CD4-positive, alpha-beta T cell treated with Interleukin-17A for 1 hour (primary cell): ENCODE results near the gene TMEM125.

Experiments used
- DNase-seq: peaks from one replicate; pipeline ENCODE4 v3.0.0-alpha.2; 2020

Gene TMEM125

DNA sequence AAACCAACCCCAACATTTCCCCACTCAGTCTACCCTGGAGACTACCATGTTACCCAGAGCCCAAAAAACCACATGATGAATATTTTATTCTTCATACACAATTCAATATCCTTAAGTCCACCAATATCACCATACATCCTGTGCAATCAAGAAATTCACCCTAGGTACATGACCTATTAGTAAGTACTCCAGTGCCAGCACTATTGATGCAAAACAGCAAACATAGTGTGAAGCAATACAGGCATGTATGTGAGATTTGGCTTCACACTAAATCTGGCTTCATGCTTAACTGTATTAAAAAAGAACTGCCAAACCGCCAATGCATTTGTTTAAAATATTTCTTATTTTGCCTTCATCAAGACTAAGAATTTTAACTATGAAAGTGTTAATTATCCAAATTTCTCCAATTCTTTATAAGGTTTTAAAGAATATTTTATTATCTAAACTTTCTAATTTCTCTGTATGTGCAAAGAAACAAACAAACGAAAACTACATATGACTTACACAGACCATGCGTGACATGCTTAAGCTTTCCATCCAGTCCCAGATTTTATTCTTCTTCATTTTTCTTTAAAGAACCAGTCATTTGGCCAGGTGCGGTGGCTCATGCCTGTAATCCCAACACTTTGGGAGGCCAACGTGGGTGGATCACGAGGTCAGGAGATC, 22.4 kb upstream of the TMEM125 start:
- no peak for DNase-seq

- DNase-seq, result no peak
Measured at GRCh38 chr1:43250351-43250761, 19.4 kb upstream of the TMEM125 start.

- DNase-seq, result no peak
Measured at GRCh38 chr1:43251024-43251423, 18.8 kb upstream of the TMEM125 start.

GRCh38 chr1:43252225-43252624, 17.6 kb upstream of the TMEM125 start:
- DNase-seq, result no peak

DNA sequence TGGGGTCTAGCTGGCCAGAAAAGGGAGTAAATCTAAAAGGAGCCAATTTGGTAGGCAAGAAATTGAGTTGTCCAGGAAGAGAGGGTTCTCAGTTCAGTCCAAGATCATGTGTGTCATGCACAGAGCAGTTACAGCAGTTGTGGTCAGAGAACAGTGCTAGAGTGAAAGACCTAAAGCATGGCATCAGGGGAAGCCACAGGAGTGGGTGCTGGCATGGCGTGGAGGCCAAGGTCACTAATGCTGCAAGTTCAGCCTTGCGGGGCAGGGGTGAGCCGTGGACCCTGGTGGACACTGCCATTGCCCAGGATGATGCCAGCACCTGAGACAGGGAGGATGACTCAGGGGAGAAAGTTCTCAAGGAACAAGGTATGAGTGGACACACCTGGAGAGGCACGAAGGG, 16.6 kb upstream of the TMEM125 start:
- no peak for DNase-seq

GRCh38 chr1:43253876-43254275, 15.9 kb upstream of the TMEM125 start:
- no peak for DNase-seq

DNA sequence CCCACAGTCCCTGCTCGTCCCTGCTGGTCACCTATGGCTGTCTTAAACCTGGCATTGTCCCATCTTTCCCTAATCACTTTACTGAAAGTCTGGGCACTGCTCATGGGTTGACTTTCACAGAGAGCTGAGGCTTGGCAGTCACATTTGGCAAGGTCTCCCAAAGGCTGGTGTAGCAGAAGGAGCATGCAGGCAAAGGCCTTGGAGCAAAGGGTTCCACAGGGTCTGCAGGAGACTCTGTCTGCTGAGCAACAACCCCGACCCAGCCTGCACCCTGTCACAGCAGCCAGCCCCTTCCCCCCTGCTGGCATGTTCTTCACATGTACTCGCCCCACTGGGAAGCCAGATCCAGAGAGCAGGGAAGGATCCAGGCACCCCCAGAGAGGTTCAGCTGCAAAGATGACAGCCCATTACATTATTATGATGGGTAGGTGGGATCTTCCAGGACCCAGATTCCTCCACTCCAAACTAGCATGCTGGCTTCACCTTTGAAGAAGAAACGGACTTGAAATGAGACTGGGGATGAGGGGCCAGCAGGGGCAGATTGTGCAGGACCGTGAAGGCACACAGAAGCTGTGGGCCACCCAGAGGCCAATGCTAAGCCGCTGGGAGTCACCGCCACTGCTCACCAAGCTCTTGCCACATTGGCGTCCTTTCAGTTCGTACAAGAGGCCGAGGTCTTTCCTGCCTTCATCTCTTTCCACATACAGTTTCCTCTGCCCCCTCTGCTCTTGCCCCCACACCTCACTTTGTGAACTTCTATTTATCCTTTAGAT, 14.2 kb upstream of the TMEM125 start:
- DNase-seq, result no peak

DNA sequence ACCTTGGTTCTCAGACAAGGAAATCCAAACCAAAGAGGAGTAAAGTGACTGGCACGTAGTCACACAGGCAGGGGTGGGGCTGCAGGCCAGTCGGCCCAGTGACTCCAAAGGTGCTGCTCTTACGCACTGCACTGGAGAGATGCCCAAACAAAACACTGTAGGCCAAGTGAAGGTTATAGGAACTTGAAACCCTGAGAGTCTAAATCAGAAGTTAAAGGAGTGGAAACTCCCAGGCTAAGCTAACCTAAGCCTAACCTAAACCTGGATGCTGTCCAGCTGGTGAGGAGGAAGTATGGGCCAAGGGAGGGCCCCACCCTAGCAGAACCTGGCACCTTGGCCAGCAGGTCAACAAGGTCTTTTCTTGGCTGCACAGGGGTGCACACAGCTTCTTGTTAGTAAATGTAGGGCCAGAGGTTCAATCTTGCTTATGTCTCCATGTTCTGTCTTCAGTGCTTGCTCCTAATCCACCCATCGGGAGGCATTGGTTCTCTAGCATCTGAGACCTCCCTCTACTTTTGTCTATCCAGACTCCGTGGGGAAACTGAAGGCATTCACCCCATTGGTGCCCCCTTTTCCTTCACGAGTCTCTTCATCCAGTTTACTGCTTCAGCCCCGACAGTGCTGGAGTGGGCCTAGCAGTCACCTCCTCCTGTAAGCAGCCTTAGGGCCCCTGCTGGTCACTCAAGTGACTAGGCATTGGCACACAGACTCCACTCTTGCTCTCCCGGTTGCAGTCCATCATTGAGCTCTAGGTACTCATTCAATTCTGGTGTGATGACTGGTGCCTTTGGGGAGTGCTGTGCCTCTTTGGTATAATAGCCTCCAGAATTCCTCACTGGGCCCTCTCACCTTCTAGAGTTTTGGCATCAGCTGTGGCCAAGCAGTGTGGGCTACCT, 12.9 kb upstream of the TMEM125 start:
- DNase-seq, result no peak

- no peak for DNase-seq
Measured at GRCh38 chr1:43258370-43258769, 11.4 kb upstream of the TMEM125 start.

DNA sequence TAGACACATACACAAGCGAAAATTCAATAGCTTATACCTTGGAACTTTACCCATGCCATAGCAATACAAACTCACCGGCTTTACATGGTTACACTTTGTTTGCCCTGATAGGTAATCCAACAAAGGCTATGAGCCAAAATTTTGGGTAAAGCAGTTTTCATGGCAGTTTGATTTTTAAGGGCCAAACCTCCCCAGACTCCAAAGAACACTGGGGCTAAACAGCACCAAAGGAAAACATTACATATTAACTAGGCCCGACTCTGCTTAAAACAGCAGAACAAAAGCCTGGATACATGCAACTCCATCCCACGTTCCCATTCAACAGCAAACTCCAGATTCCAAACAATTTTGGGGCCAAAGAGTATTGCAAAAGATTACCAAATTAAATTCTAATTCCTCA, 4.4 kb upstream of the TMEM125 start:
- DNase-seq, result no peak

- no peak for DNase-seq
Measured at GRCh38 chr1:43266881-43267280, 2.9 kb upstream of the TMEM125 start.

DNA sequence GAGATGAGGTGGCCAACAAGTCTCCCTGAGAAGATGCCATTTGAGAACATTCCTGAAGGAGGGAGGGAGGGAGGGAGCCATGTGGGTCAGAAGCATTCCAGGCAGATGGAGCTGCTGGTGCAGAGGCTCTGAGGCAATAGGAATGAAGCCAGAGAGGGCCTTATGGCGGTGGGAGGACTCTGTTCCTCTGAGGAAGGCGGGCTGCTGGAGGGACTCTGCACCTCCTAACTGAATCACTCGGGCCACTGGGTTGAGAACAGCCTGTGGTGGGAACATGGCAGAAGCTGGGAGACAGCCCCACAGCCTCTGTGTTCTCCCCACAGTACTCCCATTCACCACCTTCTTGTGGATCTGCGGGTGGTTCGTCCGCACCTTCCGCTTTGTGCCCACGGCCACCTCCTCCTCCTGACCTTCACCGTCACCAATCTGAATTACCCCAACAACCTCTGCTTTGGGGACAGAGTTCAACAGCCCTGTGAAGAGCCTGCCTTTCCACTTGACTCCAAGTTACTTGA, 2.4 kb upstream of the TMEM125 start:
- DNase-seq, result no peak

DNA sequence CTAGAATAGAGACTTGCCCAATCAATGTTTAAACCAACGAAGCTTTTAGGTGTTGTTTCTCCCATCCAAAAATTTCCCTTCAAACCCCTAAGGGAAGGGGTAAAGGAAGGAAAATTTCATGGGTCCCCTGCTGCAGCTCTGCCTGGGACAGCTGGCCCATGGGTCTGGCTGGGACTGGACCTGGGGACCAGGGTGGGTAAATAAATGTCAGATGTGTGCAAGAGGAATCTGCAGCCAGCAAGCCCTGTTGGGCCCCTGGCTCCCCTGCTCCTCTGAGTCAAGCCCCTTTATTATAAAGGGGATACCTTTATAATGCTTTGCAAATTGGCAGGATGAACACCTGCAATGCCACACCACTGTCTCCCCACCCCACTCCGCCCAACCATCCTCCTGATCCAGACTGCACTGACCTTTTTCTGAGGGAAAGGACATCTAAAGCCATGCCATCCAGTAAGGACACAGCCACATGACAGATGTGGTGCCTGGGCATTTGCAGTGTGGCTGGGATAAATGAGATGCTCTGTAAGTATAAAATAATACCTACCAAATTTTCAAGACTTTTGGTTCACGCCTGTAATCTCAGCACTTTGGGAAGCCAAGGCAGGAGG, 1.9 kb upstream of the TMEM125 start:
- no peak for DNase-seq

- DNase-seq, result no peak
Measured at GRCh38 chr1:43270421-43271095, 775 bp downstream of the TMEM125 start.

GRCh38 chr1:43271186-43272118, 1.7 kb downstream of the TMEM125 start:
- DNase-seq, result no peak

DNA sequence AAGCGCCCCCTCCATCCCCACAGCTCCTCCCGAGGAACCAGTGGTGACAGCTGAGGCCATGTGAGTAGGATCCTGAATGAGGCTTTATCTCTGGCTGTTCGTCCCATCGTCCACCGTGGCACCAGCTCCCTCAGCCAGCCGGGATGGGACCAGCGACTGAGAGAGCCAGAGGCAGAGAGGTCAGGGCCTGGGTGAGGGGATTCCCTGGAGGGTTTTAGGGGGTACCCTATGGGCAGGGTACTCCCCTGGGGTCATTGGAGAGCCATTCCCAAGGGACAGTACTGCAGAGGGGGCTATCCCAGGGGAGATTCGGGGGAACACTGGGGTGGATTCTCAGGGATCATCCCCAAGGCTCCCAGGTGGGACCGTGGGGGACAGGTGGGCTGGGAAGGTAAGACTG, 2.4 kb downstream of the TMEM125 start:
- DNase-seq, result no peak

GRCh38 chr1:43272576-43273571, 3.1 kb downstream of the TMEM125 start:
- no peak for DNase-seq

GRCh38 chr1:43273708-43274107, 3.9 kb downstream of the TMEM125 start:
- DNase-seq, result no peak

DNA sequence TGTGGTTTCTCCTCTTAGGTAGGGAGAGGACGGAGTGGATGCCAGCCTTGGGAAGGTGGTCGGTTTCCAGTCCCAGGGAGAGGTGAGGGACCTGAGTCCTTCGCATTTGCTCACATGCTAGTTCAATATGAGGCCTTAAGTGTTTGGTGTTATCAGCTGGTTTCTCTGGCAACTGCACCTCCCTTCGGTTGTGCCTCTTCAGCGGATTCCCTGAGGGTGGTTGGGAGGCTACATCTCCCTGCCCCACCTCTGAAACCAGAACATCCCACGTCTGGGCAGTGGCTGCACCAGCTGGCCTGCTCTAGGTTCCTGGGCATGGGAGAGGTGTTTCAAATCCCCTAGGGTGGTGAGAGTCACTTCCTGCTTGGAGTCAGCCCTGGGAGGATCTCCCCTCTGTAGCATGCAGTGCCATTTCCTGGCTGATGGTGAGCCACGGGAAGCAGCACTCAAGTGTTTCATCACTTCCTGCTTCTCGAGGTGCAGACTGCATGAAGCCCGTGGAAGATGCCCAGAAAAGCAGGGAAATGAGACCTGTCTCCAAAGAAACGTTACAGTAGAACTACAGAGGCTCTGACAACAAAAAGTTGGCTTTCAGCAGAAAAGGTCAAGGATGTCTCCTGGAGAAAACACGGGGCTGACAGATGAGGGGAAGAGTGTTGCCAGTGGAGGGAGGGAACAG, 4.5 kb downstream of the TMEM125 start:
- peak; percentile 28 for DNase-seq
